Esophagus squamous epithelium (tissue), 5 donors: ENCODE data around the gene SLC47A2. TPM values are rescaled to one million over a fixed set of nuclear protein-coding genes. Genes with fewer than 3 reads are reported as not detected.

Experiments used
- DNase-seq: peaks from one replicate; lab custom pipeline; 2025; lab: John Stamatoyannopoulos, UW
- H3K27ac ChIP-seq, 4 donors: fragments of 200-600 bp; sonication (generic); one replicate each; pipeline ENCODE4 v1.5.1; 2016 to 2019; ENCODE audit warnings: mild to moderate bottlenecking in 1 of 4
- H3K27me3 ChIP-seq, 4 donors: fragments of 200-600 bp; sonication (generic); 1 replicate in 3 of 4; 2 replicates in 1 of 4; pipeline versions ENCODE4 v1.5.1 to v1.6.0; 2017 to 2021; ENCODE audit warnings: antibody characterized with exemption in 1 of 4
- H3K36me3 ChIP-seq, 3 donors: fragments of 200-600 bp; sonication (generic); one replicate each; pipeline ENCODE4 v1.5.1; 2016 to 2019
- H3K4me1 ChIP-seq, 3 donors: fragments of 200-600 bp; sonication (generic); one replicate each; pipeline ENCODE4 v1.5.1; 2017 to 2019
- H3K4me3 ChIP-seq, 4 donors: fragments of 200-600 bp; sonication (generic); 1 replicate in 3 of 4; 2 replicates in 1 of 4; pipeline ENCODE4 v1.5.1; 2016 to 2019; ENCODE audit warnings: mild to moderate bottlenecking in 2 of 4, moderate library complexity in 1 of 4
- H3K9me3 ChIP-seq, 3 donors: fragments of 200-600 bp; sonication (generic); one replicate each; pipeline ENCODE4 v1.5.1; 2016 to 2019
- POLR2A ChIP-seq, 4 donors: fragments of 450-650 bp; IDR thresholded peaks; one replicate each; pipeline ENCODE4 v1.6.1; 2017; ENCODE audit warnings: antibody characterized with exemption in 4 of 4, mild to moderate bottlenecking in 4 of 4, moderate library complexity in 3 of 4
- WGBS, 2 donors: methylation state at CpG; one replicate each; pipeline ENCODE4 v1.1.5; 2018; 5-methylcytosine and 5-hydroxymethylcytosine counted together
- intact Hi-C: fragments of 100-400 bp; cut with DNase I; formaldehyde crosslinking; loops from one replicate; pipeline ENCODE4 v1.15.0; 2022
- total RNA-seq, 4 donors: library from RNA; depleted of rRNA; stranded (reverse); fragments of >200 nt; gene quantifications; one replicate each; pipeline ENCODE4 v1.1.0, GENCODE V29; 2016
- TF ChIP-seq, protein P1 (sequence below), 6 experiments: fragments of 450-650 bp in 4 of 6; fragments of 200-600 bp in 2 of 6; sonication (generic) in 2 of 6; IDR thresholded peaks; one replicate each; pipeline ENCODE4 v1.5.1; 2016 to 2019; ENCODE audit warnings: antibody characterized with exemption in 6 of 6, mild to moderate bottlenecking in 4 of 6, moderate library complexity in 4 of 6
- donor health status: DM: yes; HTN: yes; CAD: no.

SLC47A2 gene
- total RNA-seq, 4 donors from 2014 or later, result 0.56 to 2.2 (median 0.76) TPM; not detected in 1

DNA sequence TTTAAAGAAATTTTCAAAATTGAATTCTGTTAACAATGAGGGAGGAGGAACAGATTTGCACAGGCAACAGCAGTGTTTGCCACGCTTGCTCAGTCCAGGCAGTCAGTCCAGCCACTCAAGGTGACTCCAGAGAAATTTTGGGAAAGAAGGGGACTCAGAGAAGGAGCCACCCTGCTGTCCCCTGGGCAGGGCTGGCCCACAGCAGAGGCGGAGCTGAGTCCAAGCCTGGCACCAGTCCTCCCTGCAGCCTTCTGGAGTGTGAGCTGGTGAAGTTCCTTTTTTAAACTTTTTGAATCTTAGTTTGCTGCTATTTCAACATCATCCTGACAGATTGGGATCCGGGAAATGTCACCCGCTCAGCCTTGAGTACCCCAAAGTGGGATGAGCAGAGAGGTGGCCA, 14.5 kb upstream of the SLC47A2 start:
- intact Hi-C loops, result no loop called here
- Histone ChIP-seq H3K36me3 (no peaks in the 10 kb centered on the region), H3K4me1 (peaks cover 31 to 51% (median 38%) of the 10 kb centered on the region in 3 donors), H3K4me3 (no peak overlapping the region), H3K27ac (peak overlapping the region in 2 of 4 donors; percentile 4 to 5), H3K27me3 (no peaks in the 10 kb centered on the region), H3K9me3 (no peaks in the 10 kb centered on the region)
- no peak for DNase-seq
- TF ChIP-seq, protein P1, sequence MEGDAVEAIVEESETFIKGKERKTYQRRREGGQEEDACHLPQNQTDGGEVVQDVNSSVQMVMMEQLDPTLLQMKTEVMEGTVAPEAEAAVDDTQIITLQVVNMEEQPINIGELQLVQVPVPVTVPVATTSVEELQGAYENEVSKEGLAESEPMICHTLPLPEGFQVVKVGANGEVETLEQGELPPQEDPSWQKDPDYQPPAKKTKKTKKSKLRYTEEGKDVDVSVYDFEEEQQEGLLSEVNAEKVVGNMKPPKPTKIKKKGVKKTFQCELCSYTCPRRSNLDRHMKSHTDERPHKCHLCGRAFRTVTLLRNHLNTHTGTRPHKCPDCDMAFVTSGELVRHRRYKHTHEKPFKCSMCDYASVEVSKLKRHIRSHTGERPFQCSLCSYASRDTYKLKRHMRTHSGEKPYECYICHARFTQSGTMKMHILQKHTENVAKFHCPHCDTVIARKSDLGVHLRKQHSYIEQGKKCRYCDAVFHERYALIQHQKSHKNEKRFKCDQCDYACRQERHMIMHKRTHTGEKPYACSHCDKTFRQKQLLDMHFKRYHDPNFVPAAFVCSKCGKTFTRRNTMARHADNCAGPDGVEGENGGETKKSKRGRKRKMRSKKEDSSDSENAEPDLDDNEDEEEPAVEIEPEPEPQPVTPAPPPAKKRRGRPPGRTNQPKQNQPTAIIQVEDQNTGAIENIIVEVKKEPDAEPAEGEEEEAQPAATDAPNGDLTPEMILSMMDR (IDR thresholded peaks at IDR 0.05), result no peak
- TF ChIP-seq POLR2A (IDR thresholded peaks at IDR 0.05), result no peak
- WGBS, 2 donors, result 57 to 72% methylated on average over 3 to 4 of the region's 4 CpGs

DNA sequence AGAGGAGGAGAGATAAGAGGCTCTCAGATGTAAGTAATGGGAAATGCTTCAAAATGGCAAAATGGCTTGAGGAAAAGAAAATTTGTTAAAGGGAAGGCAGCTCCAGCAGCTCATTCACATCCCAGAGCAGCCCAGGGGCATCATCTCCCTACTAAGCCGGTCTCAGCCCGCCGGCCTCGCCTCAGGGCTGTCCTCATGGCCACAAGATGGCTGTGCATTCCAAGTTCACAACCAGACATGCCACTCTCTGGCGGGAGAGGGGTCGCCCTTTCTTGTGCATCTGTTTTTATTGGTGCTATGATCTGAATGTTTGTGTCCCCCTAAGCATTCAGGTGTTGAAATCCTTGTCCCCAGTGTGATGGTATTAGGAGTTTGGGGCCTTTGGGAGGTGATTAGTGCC, 13.5 kb upstream of the SLC47A2 start:
- intact Hi-C loops, result no loop called here
- 84 to 100% methylated on average over 4 to 6 of the region's 6 CpGs for WGBS, 2 donors
- H3K4me1 ChIP-seq, result peaks cover 34 to 61% (median 47%) of the 10 kb centered on the region in 3 donors
- no peak for TF ChIP-seq POLR2A (IDR thresholded peaks at IDR 0.05)
- TF ChIP-seq, protein P1 (IDR thresholded peaks at IDR 0.05), result no peak
- DNase-seq, result no peak
- no peaks in the 10 kb centered on the region for H3K36me3 ChIP-seq
- H3K4me3 ChIP-seq, result no peak overlapping the region
- H3K27ac ChIP-seq, result peak overlapping the region in 2 of 4 donors; percentile 7 to 87
- H3K27me3 ChIP-seq, result no peaks in the 10 kb centered on the region
- H3K9me3 ChIP-seq, result no peaks in the 10 kb centered on the region

DNA sequence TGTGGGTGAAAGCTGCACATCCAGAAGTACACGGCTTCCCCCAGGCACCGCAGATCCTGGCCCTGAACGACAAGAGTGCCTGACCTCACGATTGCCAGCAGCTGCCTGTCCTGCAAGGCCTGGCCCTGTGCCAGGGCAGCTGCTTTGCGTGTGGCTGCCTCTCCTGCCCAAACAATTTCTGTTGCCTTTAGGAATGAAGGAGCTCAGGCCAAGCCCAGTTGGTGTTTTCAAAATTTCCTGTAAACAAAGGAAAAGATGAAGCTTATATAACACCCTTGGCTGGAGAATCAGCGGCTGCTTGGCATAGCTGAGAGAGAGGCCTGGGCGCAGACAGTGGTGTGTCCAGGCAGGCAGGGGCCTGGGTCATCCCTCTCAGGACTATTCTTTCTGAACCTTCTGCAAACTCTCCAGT, 11.7 kb upstream of the SLC47A2 start:
- TF ChIP-seq, protein P1 (IDR thresholded peaks at IDR 0.05), result no peak
- TF ChIP-seq POLR2A (IDR thresholded peaks at IDR 0.05), result no peak
- 4% methylated on average over 3 to 7 of the region's 7 CpGs for WGBS, 2 donors
- Histone ChIP-seq H3K27me3 (no peaks in the 10 kb centered on the region), H3K4me1 (peaks cover 42 to 79% (median 59%) of the 10 kb centered on the region in 3 donors), H3K9me3 (no peaks in the 10 kb centered on the region), H3K4me3 (no peak overlapping the region), H3K36me3 (no peaks in the 10 kb centered on the region), H3K27ac (peak overlapping the region; percentile 87 to 97 (median 88))
- intact Hi-C loops, result no loop called here
- no peak for DNase-seq

DNA sequence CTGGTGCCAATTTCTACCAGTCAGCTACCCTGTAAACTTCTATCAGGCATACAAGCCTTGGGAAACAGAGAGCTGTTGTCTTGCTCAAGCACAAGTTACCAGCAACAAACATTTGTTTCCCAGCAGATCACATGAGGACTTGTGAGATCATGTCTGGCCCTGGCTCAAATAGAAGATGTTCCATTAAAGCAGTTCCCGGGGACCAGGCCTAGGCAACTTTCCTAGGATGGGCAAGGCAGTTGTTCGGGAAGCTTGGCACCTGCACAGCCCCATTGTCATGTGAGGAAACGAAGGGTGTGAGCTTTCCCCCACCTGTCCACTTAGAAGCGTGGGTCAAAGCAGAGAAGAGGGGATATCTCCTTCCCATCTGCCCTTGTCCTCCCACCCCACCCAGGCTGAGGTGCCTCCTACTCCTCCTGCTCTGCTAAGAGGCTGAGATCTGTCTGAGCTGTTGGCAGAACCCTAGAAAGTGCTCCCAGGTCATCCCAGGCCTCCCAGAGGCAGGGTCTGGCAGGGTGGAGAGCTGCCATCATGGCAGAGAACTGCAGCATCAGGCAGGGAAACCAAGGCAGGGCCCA, 11.2 kb upstream of the SLC47A2 start:
- Histone ChIP-seq H3K4me3 (no peak overlapping the region), H3K27ac (peak overlapping the region; percentile 87 to 97 (median 88)), H3K9me3 (no peaks in the 10 kb centered on the region), H3K27me3 (no peaks in the 10 kb centered on the region), H3K4me1 (peaks cover 42 to 84% (median 59%) of the 10 kb centered on the region in 3 donors), H3K36me3 (no peaks in the 10 kb centered on the region)
- TF ChIP-seq, protein P1 (IDR thresholded peaks at IDR 0.05), result no peak
- TF ChIP-seq POLR2A (IDR thresholded peaks at IDR 0.05), result no peak
- 24% methylated on average over 4 of the region's 4 CpGs; no CpG with 5 or more reads in 1 of the 2 donors for WGBS, 2 donors
- intact Hi-C loops, result no loop called here
- DNase-seq, result no peak

DNA sequence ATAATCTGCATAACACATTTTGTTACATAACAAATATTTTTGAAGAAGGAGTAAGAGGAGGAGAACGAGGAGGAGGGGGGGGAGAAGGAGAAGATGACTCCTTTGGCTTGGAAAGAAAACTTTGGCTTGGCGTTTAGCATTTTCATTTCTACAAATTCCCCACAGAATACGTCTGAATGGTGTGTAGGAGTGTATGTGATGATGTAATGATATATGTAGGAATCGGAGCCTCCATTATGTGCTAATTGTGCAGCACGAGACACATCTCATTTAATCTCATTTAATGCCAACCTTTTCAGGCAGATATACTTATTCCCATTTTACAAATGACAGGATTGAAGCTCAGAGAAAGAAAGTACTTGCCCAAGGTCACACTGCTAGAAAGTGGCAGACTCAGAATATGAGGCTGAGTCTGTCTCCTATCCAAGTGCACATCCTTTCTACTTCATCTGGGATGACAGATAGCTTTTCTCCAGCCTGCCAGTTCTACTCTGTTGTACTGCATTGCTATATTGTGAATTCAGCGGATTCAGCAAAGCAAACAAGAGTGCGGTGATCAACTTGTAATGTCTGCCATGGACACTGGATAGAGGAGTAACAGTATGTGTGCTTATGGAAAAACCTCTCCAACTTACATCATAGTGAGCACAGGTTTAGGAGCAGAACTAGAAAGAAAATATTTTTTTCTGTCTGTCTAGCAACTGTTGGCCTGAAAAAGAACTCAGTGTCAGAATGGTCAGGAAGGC, 10.4 kb upstream of the SLC47A2 start:
- no peaks in the 10 kb centered on the region for H3K36me3 ChIP-seq
- peak overlapping the region; percentile 87 to 97 (median 88) for H3K27ac ChIP-seq
- H3K4me3 ChIP-seq, result no peak overlapping the region
- H3K9me3 ChIP-seq, result no peaks in the 10 kb centered on the region
- 43 to 59% methylated on average over 7 of the region's 7 CpGs for WGBS, 2 donors
- H3K27me3 ChIP-seq, result no peaks in the 10 kb centered on the region
- DNase-seq, result no peak
- intact Hi-C loops, result no loop called here
- TF ChIP-seq, protein P1 (IDR thresholded peaks at IDR 0.05), result no peak
- TF ChIP-seq POLR2A (IDR thresholded peaks at IDR 0.05), result no peak
- peaks cover 42 to 85% (median 59%) of the 10 kb centered on the region in 3 donors for H3K4me1 ChIP-seq
